BJ (cell line): ENCODE measurements around the gene NPPC. TPM values are rescaled to one million over a fixed set of nuclear protein-coding genes. Genes with fewer than 3 reads are reported as not detected.

Experiments used
- CTCF ChIA-PET: fragments of 350-600 bp; formaldehyde crosslinking; extraction: SDS; loops from one replicate; lab custom pipeline; 2021; ENCODE audit warnings: antibody characterized with exemption, inconsistent platforms; lab: Yijun Ruan, JAX
- POLR2A ChIA-PET: fragments of 300-600 bp; sonication (Branson Sonifier 250); formaldehyde crosslinking; extraction: SDS; loops from one replicate; lab custom pipeline; 2021; ENCODE audit warnings: antibody characterized with exemption; lab: Charles Lee
- DNase-seq: peaks from one replicate; pipeline ENCODE4 v3.0.0-alpha.2; 2011; ENCODE audit warnings: low read depth
- H3K27me3 ChIP-seq: 2 replicates; pipeline ENCODE4 v1.6.0; 2011; ENCODE audit warnings: low read length; ENCODE audit not compliant: control insufficient read depth, insufficient read depth
- H3K36me3 ChIP-seq: 2 replicates; pipeline ENCODE4 v1.5.1; 2011; ENCODE audit warnings: low read length; ENCODE audit not compliant: control insufficient read depth, insufficient read depth
- H3K4me3 ChIP-seq: 2 replicates; pipeline ENCODE4 v1.5.1; 2011; ENCODE audit warnings: low read depth, mild to moderate bottlenecking, control low read depth, low read length
- polyA plus RNA-seq: library from polyadenylated mRNA; depleted of rRNA; stranded (reverse); fragments of >200 nt; gene quantifications from 2 replicates; pipeline ENCODE4 v1.2.3, GENCODE V29; 2011
- TF ChIP-seq, protein P1 (sequence below): IDR thresholded peaks from 2 replicates; pipeline ENCODE4 v1.5.1; 2011; ENCODE audit warnings: low read depth, mild to moderate bottlenecking, control low read depth, inconsistent platforms, low read length, moderate library complexity; ENCODE audit not compliant: insufficient read depth

NPPC gene
- polyA plus RNA-seq, 1 experiment = not detected

DNA sequence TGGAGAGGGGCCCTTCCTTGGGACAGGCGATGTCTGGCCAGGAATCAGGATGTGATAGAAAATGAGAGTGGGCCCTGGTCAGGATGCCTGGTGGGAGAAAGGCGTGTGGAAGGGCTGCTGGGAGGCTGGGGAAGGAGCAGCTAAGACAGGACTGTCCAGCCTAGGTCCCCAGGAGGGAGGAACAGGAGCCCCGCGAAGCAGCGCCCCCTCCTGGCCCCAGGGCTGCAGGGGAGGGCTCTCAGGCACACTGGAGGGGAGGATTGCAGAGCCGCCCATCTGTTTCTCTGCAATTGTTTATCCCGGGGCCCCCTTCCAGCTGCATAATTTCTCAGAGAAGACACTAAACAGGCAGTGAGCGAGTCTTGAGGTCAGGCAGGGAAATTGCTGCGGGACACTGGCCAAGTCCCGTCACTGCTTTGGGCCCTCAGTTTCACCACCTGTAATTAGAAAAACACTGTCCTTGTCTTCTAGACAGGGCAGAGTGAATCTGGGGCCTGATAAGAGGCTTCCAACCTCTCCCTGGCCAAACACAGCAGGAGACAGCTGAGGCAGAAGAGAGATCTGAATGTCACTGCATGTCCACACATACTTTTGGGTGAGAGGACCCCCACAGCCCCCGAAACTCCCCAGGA, 3.9 kb upstream of the NPPC start:
- peaks cover 40% of the 10 kb centered on the region for H3K27me3 ChIP-seq
- CTCF ChIA-PET = interaction anchor here (1.2 to 13.5 kb wide), 5 partner anchors 10 to 396 kb away, joined by 3 to 186 read pairs (median 6); no protein-coding TSS in a partner anchor
- no peak for DNase-seq
- TF ChIP-seq, protein P1, sequence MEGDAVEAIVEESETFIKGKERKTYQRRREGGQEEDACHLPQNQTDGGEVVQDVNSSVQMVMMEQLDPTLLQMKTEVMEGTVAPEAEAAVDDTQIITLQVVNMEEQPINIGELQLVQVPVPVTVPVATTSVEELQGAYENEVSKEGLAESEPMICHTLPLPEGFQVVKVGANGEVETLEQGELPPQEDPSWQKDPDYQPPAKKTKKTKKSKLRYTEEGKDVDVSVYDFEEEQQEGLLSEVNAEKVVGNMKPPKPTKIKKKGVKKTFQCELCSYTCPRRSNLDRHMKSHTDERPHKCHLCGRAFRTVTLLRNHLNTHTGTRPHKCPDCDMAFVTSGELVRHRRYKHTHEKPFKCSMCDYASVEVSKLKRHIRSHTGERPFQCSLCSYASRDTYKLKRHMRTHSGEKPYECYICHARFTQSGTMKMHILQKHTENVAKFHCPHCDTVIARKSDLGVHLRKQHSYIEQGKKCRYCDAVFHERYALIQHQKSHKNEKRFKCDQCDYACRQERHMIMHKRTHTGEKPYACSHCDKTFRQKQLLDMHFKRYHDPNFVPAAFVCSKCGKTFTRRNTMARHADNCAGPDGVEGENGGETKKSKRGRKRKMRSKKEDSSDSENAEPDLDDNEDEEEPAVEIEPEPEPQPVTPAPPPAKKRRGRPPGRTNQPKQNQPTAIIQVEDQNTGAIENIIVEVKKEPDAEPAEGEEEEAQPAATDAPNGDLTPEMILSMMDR = peak; percentile 36; the same call in 1 of the 2 replicates
- H3K4me3 ChIP-seq = no peak overlapping the region
- H3K36me3 ChIP-seq = no peaks in the 10 kb centered on the region
- POLR2A ChIA-PET = no interaction called here

DNA sequence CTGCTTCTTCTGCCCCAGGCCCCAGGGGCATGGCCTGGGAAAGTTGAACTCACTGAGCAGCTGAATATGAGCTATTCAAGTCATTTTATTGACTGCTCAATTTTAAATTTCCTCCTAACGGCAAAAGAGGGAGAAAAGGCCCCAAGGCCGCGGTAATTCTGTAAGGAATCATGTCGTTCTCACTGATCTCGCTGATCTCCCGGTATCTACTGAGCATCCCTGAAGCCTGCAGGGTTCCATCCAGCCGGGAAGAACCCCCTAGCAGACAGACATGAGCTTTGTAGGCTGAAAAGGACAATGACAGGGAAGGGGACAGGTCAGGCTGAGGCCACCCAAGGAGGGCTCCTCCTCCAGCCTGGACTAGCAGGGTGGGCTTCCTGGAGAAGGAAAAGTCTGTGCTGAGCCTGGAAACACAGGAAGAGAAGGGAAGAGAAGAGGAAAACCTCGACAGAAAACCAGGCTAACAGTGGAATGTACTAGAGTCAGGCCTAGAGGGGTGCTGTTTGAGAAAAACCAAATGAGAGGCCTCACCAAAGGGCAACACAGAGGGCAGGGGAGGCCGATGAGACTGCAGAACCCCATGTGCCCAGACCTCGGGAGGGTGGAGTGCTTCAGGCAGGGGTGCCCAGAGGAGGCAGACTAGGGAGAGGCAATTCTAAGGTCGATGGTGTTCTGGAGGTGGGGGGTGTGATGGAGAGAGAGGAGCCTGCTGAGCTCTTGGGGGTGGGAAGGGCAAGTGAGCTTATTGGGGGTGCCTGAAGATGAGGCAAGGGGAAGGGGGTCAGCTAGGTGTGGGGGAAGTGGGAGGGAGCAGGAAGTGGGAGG, 2.9 kb upstream of the NPPC start:
- ChIA-PET CTCF (interaction anchor here (0.6 to 13.5 kb wide), 8 partner anchors 13 to 397 kb away, joined by 3 to 186 read pairs (median 4); no protein-coding TSS in a partner anchor), POLR2A (interaction anchor here (0.6 kb wide), 1 partner anchor 340 kb away, joined by 10 read pairs; no protein-coding TSS in a partner anchor)
- peaks cover 42% of the 10 kb centered on the region for H3K27me3 ChIP-seq
- TF ChIP-seq, protein P1 = no peak
- no peak overlapping the region for H3K4me3 ChIP-seq
- no peak for DNase-seq
- no peaks in the 10 kb centered on the region for H3K36me3 ChIP-seq

DNA sequence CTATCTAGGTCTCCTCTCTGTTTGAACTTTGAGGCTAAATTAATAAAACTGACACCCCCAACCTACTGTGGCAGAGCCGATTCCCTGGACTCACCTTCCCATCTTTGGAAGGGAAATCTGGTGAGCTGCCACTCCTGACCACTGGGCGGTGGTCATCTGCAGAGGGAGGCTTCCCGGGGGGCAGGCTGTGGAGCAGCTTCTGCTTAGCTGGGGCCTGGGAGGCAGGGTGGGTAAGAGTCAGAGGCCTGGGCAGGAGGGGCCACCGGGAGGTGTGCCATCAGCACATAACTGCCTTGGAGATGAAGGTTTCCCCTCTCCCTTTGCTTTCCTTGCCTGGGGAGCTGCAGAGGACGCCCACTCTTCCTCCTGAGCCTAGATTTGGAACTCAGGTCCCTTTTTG, 2.3 kb upstream of the NPPC start:
- TF ChIP-seq, protein P1 = no peak
- Histone ChIP-seq H3K4me3 (no peak overlapping the region), H3K36me3 (no peaks in the 10 kb centered on the region), H3K27me3 (peaks cover 40% of the 10 kb centered on the region)
- DNase-seq = no peak
- CTCF ChIA-PET = interaction anchor here (0.7 to 13.5 kb wide), 7 partner anchors 10 to 397 kb away, joined by 3 to 186 read pairs (median 4); no protein-coding TSS in a partner anchor
- POLR2A ChIA-PET = no interaction called here

DNA sequence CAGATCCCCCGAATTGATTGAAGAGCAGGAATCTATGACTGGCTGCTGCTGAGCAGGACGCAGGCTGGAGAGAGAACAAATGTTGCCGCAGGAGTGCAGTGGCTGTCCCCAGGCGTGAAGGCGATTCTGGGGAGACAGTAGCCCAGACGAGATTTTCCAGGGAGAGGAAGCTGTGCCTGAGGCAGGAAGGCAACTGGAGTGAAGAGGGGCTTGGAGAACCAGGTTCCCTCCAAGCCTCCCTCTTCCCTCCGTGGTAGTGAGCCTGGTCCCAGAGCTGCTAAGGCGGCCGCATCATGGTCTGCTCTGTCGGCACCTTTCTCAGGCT, 1.3 kb upstream of the NPPC start:
- CTCF ChIA-PET = interaction anchor here (0.8 to 13.5 kb wide), 5 partner anchors 10 to 398 kb away, joined by 3 to 186 read pairs (median 34); no protein-coding TSS in a partner anchor
- Histone ChIP-seq H3K27me3 (peaks cover 45% of the 10 kb centered on the region), H3K36me3 (no peaks in the 10 kb centered on the region), H3K4me3 (no peak overlapping the region)
- no peak for DNase-seq
- TF ChIP-seq, protein P1 = no peak
- POLR2A ChIA-PET = no interaction called here
